ENCODE data around the gene ZNF346. TPM values are rescaled to one million over a fixed set of nuclear protein-coding genes. Genes with fewer than 3 reads are reported as not detected.

The ZNF346 gene
- total RNA-seq, 6 donors from 2014 or later: 9.3 to 31.4 (median 16.8) TPM

- Histone ChIP-seq H3K4me1 (peaks cover 0 to 12% (median 3%) of the 10 kb centered on the region in 4 donors), H3K27ac (no peak overlapping the region), H3K4me3 (no peak overlapping the region), H3K9me3 (no peaks in the 10 kb centered on the region), H3K27me3 (no peaks in the 10 kb centered on the region), H3K36me3 (no peaks in the 10 kb centered on the region)
- 95 to 100% methylated on average over 1 of the region's 1 CpG for WGBS, 2 donors
- ATAC-seq (ENCODE audit: low FRiP score in 2 of 2): no peak
- no peak for DNase-seq
- TF ChIP-seq POLR2A (IDR thresholded peaks at IDR 0.05): no peak
- TF ChIP-seq POLR2AphosphoS5 (IDR thresholded peaks at IDR 0.05): no peak
- TF ChIP-seq, protein P1, sequence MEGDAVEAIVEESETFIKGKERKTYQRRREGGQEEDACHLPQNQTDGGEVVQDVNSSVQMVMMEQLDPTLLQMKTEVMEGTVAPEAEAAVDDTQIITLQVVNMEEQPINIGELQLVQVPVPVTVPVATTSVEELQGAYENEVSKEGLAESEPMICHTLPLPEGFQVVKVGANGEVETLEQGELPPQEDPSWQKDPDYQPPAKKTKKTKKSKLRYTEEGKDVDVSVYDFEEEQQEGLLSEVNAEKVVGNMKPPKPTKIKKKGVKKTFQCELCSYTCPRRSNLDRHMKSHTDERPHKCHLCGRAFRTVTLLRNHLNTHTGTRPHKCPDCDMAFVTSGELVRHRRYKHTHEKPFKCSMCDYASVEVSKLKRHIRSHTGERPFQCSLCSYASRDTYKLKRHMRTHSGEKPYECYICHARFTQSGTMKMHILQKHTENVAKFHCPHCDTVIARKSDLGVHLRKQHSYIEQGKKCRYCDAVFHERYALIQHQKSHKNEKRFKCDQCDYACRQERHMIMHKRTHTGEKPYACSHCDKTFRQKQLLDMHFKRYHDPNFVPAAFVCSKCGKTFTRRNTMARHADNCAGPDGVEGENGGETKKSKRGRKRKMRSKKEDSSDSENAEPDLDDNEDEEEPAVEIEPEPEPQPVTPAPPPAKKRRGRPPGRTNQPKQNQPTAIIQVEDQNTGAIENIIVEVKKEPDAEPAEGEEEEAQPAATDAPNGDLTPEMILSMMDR (IDR thresholded peaks at IDR 0.05): no peak
- TF ChIP-seq EP300 (IDR thresholded peaks at IDR 0.05): no peak
These were observed 104.3 kb downstream of the ZNF346 start for GRCh38 chr5:177126771-177127170.

GRCh38 chr5:177128551-177128981 is 106.1 kb downstream of the ZNF346 start:
- no peaks in the 10 kb centered on the region for H3K36me3 ChIP-seq
- H3K9me3 ChIP-seq: no peaks in the 10 kb centered on the region
- TF ChIP-seq, protein P1 (IDR thresholded peaks at IDR 0.05): no peak
- no peak for TF ChIP-seq POLR2A (IDR thresholded peaks at IDR 0.05)
- TF ChIP-seq POLR2AphosphoS5 (IDR thresholded peaks at IDR 0.05): no peak
- no peak for TF ChIP-seq EP300 (IDR thresholded peaks at IDR 0.05)
- ATAC-seq (ENCODE audit: low FRiP score in 2 of 2) (no peak), DNase-seq (no peak)
- no peak overlapping the region for H3K4me3 ChIP-seq
- WGBS, 2 donors: 62 to 75% methylated on average over 4 of the region's 4 CpGs
- peak overlapping the region in 1 of 4 donors; percentile 32 for H3K27ac ChIP-seq
- H3K4me1 ChIP-seq: peaks cover 0 to 23% (median 11%) of the 10 kb centered on the region in 4 donors
- no peaks in the 10 kb centered on the region for H3K27me3 ChIP-seq

- Histone ChIP-seq H3K9me3 (no peaks in the 10 kb centered on the region), H3K4me3 (no peak overlapping the region), H3K27ac (peak overlapping the region in 1 of 4 donors; percentile 48), H3K36me3 (peaks cover 0 to 4% (median 3%) of the 10 kb centered on the region in 4 donors), H3K4me1 (peaks cover 8 to 35% (median 21%) of the 10 kb centered on the region in 4 donors), H3K27me3 (no peaks in the 10 kb centered on the region)
- DNase-seq (no peak), ATAC-seq (ENCODE audit: low FRiP score in 2 of 2) (no peak)
- TF ChIP-seq, protein P1 (IDR thresholded peaks at IDR 0.05): no peak
- no peak for TF ChIP-seq POLR2A (IDR thresholded peaks at IDR 0.05)
- TF ChIP-seq EP300 (IDR thresholded peaks at IDR 0.05): no peak
- no peak for TF ChIP-seq POLR2AphosphoS5 (IDR thresholded peaks at IDR 0.05)
- 73 to 77% methylated on average over 5 of the region's 5 CpGs for WGBS, 2 donors
These were observed 107.9 kb downstream of the ZNF346 start for GRCh38 chr5:177130211-177131018.

Other genes starting within 250 kb of the ZNF346 start
- 1 to 10 TPM in 1 of 6 donors, under 1 TPM in 4, not detected in 1; 0.20 to 1.0 (median 0.39) TPM for gene UNC5A, start 212.1 kb upstream of the ZNF346 start, total RNA-seq
- gene HK3, start 123.3 kb upstream of the ZNF346 start, total RNA-seq: 100 to 1,000 TPM in 1 of 6 donors, 10 to 100 TPM in 5; 16.0 to 106 (median 66.4) TPM
- 10 to 100 TPM; 26.7 to 87.0 (median 37.9) TPM for gene UIMC1, start 15.9 kb upstream of the ZNF346 start, total RNA-seq
- gene FGFR4, start 64.2 kb downstream of the ZNF346 start, total RNA-seq: 100 to 1,000 TPM in 3 of 6 donors, 10 to 100 TPM in 3; 14.8 to 175 (median 87.1) TPM
- gene NSD1, start 111.1 kb downstream of the ZNF346 start, total RNA-seq: 10 to 100 TPM; 33.0 to 69.1 (median 55.7) TPM

Measured in upper lobe of left lung (tissue), 6 donors.